ENCODE measurements around the gene CNKSR3. TPM values are rescaled to one million over a fixed set of nuclear protein-coding genes. Genes with fewer than 3 reads are reported as not detected.

The CNKSR3 gene
- total RNA-seq, 4 donors from 2014 or later: 4.5 to 7.8 (median 7.0) TPM

DNA sequence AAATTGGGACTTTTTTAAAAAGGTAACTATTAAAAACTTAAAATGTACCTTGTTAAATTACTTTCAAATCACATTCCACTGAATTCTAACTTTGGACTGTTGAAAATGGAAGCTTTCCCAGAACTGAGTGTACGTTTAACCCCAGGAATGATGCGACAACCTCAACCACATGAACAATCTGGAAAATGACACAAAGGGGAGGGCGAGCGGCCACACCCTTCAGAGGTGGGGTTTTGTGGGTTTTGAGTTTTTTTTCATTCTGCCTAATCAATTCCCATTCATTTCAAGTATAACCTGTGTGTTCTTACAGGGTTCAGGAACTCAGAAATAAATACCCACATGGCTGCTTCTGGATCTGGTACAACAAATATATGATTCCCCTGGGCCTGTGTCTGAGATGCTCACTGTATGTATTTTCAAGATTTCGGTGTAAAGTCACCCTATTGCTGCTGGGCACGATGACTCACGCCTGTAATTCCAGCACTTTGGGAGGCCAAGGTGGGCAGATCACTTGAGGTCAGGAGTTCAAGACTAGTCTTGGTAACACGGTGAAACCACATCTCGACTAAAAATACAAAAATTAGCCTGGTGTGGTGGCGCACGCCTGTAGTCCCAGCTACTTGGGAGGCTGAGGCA lies 21.6 kb downstream of the CNKSR3 start:
- no peak for DNase-seq
- TF ChIP-seq CTCF (IDR thresholded peaks at IDR 0.05): no peak
- no peak for TF ChIP-seq POLR2A (IDR thresholded peaks at IDR 0.05)
- intact Hi-C loops (cut with DNase I): no loop called here
- no peaks in the 10 kb centered on the region for H3K27me3 ChIP-seq
- no peaks in the 10 kb centered on the region for H3K9me3 ChIP-seq
- H3K36me3 ChIP-seq: no peaks in the 10 kb centered on the region
- WGBS, 2 donors: 93% methylated on average over 11 of the region's 11 CpGs
- no peak overlapping the region for H3K4me3 ChIP-seq (replicated peaks in 1 of 3)
- H3K4me1 ChIP-seq: no peaks in the 10 kb centered on the region
- no peak overlapping the region for H3K27ac ChIP-seq

DNA sequence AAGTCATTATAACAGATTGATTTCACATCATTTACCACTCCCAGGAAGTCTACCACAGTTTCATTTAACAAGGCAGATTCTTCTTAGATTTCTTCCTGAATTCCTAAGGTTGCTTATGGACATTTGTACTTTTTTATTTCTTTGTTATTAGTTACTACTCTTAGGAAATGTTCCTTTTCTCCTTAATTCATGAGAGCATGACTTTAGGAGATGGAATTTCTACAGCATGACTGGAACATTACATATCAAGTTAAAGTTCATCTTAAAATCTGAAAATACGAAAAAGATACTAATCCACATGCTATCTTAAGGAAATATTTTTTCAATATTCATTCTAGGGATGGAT lies 22.3 kb downstream of the CNKSR3 start:
- no peak for DNase-seq
- intact Hi-C loops (cut with DNase I): no loop called here
- 94 to 98% methylated on average over 1 of the region's 1 CpG for WGBS, 2 donors

DNA sequence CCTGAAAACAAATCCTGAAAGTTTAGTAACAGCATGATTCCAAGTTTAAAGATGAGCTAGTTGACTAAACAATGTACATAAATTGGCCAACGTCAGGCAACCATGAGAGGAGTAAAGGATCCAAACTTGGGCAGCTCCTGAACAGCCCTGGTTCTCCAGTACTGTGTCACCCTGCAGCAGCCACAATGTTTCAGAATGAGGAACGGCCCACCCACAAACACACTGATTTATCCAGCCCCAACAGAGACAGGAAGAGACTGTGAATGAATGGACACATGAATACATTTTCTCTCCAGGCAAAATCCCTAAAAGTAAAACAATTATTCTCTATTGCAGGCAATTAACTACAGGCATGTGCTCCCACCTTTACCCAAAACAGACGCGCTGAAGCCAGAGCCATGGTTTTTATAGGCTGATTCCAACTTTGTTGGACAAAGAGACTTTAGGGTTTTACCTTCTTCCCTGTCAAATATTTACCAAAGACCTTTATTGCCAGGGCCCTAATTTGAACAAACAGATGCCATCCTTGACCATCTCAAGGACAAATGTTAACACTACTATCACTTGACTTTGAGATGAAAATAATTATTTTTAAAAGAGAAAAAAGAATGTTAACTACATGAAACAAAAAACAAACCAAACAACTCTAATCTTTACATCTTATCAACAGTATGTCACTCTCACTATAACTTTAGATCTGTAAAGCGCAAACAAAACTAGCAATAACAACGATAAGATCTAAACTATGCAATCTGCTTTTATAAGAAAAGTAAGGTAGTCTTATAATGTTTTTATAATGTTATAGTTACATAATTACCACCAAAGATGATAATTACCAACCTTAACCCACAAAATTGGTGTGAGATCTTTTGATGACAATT lies 22.9 kb downstream of the CNKSR3 start:
- Histone ChIP-seq H3K27me3 (no peaks in the 10 kb centered on the region), H3K27ac (no peak overlapping the region), H3K4me3 (replicated peaks in 1 of 3) (no peak overlapping the region), H3K4me1 (no peaks in the 10 kb centered on the region), H3K36me3 (no peaks in the 10 kb centered on the region), H3K9me3 (no peaks in the 10 kb centered on the region)
- intact Hi-C loops (cut with DNase I): no loop called here
- TF ChIP-seq CTCF (IDR thresholded peaks at IDR 0.05): no peak
- no peak for TF ChIP-seq POLR2A (IDR thresholded peaks at IDR 0.05)
- no peak for DNase-seq
- 82 to 87% methylated on average over 6 of the region's 6 CpGs for whole genome bisulfite sequencing, 2 donors

More for the DNA sequence above, 22.3 kb downstream of the CNKSR3 start:
- Histone ChIP-seq H3K4me1 (no peaks in the 10 kb centered on the region), H3K36me3 (no peaks in the 10 kb centered on the region), H3K27ac (no peak overlapping the region), H3K9me3 (no peaks in the 10 kb centered on the region), H3K4me3 (replicated peaks in 1 of 3) (no peak overlapping the region), H3K27me3 (no peaks in the 10 kb centered on the region)
- no peak for TF ChIP-seq CTCF (IDR thresholded peaks at IDR 0.05)
- TF ChIP-seq POLR2A (IDR thresholded peaks at IDR 0.05): no peak

DNA sequence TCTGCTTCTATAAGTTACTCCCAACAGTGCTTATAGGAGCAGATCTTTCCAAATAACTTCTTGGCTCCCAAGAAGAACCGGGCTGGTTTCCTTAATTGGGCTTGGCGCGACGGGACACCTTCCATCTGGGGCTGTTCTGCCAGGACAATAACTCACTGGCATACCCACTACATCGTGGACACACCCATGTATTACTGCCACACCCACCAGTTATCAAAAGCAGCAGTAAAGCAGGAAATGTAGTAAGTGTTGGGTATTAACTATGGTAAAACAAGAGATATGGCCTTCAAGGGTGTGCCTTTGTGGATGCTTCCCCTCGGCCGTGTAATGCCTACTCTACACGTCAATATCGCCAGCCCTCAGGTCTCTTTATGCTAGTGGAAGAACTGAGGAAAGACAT lies 24.7 kb downstream of the CNKSR3 start:
- 85 to 92% methylated on average over 9 of the region's 9 CpGs for WGBS, 2 donors
- intact Hi-C loops (cut with DNase I): no loop called here

More for the DNA sequence above, 24.7 kb downstream of the CNKSR3 start:
- H3K4me3 ChIP-seq (replicated peaks in 1 of 3): no peak overlapping the region
- no peaks in the 10 kb centered on the region for H3K9me3 ChIP-seq
- TF ChIP-seq POLR2A (IDR thresholded peaks at IDR 0.05): no peak
- no peak for TF ChIP-seq CTCF (IDR thresholded peaks at IDR 0.05)
- no peak for DNase-seq
- no peaks in the 10 kb centered on the region for H3K36me3 ChIP-seq
- H3K27ac ChIP-seq: no peak overlapping the region
- H3K4me1 ChIP-seq: no peaks in the 10 kb centered on the region
- no peaks in the 10 kb centered on the region for H3K27me3 ChIP-seq

Data from thyroid gland (tissue), 4 donors.